ENCODE measurements around the gene KCNK4.

GRCh38 chr11:64339286-64339685 is 48.2 kb downstream of the KCNK4 start:
- TF ChIP-seq CTCF (IDR thresholded peaks at IDR 0.05) (no peak), POLR2A (IDR thresholded peaks at IDR 0.05) (no peak)

Data from adrenal gland (tissue), 5 donors.